ENCODE data around the gene SORCS2.

DNA sequence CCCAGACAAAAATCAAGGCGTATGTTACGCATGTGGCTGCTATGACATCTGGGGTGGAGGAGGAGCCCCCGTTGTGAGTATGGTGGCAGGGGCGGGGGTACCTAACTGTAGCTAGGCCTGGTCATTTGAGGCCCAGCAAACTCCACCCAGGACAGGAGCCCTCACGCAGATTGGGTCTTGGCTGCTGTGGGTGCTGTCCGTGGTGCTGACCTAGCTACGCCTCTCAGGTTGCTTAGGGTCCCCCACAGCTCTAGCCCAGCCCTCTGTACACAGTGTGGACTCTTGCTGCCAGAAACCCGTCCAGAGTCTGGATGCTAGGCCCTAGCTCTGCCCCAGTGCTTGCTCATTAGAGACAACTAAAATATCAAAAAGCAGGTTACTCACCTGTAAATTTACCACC lies 389.1 kb downstream of the SORCS2 start:
- TF ChIP-seq CTCF (conservative IDR thresholded peaks at IDR 0.05; ENCODE audit: low read depth, low read length) (no peak), EZH2 (IDR thresholded peaks at IDR 0.05; ENCODE audit: borderline replicate concordance, low read depth, low read length, poor library complexity, severe bottlenecking) (no peak)

Measured in A673 (cell line).